ENCODE results near the gene ITPRIPL2.

Gene ITPRIPL2

DNA sequence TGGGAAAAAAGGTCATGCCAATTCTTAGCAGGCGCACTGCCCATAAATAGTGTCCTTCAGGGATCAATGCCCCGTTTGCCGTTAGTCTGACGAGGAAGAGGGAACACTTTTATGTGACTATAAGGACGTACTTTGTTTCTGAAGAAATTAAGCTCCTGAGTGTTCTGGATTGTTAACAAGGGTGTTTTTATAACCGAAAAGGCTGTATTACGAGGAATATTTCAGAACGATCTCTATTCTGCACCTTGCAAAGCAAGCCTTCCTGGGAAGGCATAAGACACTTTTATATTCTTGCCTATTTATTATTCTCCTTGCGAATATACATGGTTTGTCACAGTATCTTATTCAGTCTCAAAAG is 29.8 kb downstream of the ITPRIPL2 start:
- no peak for DNase-seq

DNA sequence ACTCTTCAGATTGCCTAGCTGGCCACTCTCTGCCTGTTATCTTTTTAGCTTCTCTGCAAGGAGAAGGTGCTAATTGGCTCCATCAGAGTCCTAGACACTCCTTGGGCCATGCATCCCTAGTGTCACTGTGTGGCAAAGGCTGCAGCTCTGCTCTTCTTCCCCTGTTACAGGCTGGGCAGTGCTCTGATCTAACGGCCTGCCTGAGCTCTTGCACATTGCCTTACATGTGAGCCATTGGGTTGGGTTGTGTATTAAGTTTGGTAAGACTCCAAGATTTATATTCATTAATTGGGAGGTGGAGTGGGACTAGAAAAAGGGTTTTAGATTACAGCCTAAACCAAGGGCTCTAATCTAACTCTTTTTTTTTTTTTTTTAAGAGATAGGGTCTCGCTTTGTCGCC is 31.2 kb downstream of the ITPRIPL2 start:
- DNase-seq: no peak

DNA sequence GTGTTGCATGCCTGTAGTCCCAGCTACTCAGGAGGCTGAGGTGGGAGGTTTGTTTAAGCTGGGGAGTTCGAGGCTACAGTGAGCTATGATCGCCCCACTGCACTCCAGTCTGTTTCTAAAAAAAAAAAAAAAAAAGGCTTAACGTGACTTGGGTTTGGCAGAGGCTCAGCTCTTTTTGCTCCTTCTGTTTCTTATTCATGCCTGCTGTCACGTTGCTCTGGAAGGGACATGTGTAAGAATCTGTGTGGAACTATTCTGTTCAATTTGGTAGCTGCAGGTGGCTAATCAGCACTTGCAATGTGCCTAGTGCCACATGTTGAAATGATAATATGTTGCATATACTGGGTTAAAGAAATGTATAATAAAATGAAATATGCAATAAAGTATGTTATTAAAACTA is 33.4 kb downstream of the ITPRIPL2 start:
- no peak for DNase-seq

DNA sequence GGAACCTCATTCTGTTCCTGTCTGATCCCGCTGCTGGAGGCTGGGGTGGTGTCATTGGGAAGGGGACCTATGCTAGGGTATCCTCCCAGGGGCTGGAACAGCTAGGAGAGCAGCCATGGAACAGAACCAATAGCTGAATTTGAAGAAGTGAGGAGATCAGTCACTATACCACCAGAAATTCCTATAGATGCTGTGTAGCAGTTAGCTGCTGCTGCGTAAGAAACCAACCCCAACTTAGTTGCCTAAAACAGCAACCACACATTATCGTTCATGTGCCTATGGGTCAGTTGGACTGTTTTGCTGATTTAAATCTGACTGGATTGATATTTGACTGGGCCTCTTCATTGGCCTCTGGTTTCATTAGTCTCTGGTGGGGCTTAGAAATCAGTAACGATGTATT is 33.9 kb downstream of the ITPRIPL2 start:
- DNase-seq: no peak

DNA sequence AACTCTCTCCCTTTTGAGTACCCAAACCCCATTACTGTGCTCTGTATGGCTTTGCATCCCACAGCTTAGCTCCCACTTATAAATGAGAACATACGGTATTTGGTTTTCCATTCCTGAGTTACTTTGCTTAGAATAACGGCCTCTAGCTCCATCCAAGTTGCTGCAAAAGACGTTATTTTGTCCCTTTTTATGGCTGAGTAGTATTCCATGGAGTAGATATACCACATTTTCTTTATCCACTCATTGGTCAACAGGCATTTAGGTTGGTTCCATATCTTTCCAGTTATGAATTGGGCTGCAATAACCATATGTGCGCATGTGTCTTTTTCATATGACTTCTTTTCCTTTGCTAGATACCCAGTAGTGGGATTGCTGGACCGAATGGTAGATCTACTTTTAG is 34.4 kb downstream of the ITPRIPL2 start:
- no peak for DNase-seq

DNA sequence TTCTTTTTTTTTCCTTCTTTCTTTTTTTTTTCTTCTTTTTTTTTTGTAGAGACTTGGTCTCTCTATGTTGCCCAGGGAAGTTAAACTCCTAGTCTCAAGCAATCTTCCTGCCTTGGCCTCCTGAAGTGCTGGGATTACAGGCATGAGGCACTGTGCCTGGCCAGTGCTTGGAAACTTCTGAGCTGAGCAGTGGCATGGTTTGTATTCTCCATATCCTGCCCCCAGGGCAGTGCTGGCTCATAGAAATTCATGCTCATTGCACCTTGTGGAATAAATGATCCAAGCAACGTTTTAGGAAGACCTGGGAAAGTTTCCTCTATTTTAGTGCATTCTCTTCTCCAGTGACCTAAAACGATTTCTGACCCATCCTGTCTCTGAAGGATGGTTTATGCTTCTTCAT is 37.5 kb downstream of the ITPRIPL2 start:
- DNase-seq: no peak

DNA sequence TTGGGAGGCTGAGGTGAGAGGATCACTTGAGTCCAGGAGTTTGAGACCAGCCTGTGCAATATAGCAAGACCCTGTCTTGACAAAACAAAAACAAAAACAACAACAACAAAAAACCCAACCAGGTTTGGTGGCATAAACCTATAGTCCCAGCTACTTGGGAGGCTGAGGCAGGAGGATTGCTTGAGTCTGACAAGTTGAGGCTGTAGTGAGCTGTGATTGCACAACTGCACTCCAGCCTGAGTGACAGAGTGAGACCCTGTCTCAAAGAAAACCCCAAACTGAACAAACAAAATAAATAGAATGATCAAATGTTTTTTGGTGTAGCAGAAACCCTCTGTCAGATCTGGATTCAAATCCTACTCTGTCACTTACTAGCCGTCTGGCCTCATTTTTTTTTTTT is 38.3 kb downstream of the ITPRIPL2 start:
- no peak for DNase-seq

DNA sequence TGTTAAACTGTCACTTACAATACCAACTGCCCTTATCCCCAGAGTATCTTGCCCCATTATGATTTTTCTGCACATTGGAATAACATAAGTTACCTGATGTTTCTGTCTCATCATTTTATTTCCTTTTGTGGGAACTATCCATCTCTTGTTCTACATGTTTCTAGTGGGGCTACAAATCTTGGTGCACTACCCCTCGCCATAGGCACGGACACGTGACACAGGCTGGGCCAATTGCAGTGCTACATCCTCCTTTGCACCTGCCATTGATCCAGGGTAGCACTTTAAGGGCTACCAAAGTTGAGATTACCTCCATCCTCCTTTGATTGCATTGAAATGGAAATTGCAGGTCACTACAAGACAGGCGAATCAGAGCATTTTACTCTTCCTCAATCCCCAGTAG is 40.1 kb downstream of the ITPRIPL2 start:
- peak in 1 of 5 experiments; percentile 10 for DNase-seq

DNA sequence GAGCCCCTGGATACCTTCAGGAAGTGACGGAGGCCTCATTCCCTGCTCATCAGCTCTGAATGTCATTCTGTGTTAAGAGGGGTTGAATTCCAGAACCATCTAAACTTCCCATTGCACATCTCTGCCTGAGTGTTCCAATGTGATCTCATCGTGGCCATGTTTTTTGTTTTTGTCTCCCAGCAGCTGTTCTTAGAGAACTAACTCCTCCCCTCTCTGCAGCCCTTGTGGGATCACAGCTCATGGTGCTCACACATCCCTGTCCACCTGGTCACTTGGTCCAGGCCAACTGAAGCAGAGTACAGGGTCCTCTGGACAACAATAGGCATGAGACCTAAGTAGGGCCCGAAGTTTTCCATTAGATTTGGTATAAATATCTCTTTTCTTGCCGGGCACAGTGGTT is 48.3 kb downstream of the ITPRIPL2 start:
- DNase-seq: no peak

DNA sequence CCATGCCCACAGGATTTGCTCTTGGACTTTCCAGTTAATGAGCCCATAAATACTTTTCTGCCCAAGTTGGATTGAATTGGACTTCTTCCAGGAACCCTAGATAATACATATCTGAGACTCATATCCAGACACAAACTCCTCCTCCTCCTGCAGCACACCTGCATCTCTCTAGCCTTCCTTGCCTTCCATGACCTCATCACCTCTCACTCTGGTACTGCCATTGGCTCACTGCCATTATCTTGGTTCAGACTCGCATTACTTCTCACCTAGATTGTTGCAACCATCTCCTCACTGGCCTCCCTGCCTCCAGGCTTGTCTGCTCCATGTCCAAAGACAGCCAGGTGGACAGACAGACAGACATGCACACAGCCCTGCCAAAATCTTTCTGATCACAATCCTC is 49.5 kb downstream of the ITPRIPL2 start:
- no peak for DNase-seq

DNA sequence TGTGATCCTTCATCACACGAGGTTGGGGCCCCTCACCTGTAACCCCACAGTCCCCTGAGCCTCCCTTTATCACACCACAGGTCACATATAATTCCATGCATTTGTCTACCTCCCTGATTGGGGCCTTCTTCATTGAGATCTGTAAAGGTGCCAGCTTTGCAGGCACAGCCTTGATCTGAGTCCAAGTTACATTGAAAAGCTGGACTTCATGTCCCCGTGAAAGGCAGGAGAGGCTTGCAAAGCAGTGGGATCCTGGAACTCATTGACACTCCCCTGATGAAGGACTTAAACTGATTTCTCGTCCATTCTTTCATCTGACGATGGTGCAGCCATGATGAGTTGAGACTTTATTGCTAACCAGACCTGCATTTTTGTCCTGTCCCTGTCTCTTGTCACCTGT is 50.5 kb downstream of the ITPRIPL2 start:
- no peak for DNase-seq

DNA sequence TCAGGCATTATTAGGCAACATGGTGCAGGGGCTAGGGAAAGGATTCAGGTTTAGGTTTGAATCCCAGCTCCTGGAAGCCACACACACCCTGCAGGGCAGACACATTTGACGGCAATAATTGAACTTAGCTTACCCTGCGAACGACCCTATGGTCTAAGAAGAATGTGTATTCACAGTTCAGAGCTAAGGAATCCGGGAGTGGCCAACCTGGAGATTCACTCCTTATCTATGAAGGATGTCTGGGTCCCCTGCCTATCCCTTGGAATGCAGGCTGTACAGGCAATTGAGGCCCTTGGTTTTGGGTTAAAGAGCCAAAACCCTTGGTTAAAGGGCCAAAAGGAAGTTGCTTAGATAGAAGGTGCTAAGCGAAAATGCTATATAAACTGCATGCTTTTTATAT is 51.3 kb downstream of the ITPRIPL2 start:
- no peak for DNase-seq

DNA sequence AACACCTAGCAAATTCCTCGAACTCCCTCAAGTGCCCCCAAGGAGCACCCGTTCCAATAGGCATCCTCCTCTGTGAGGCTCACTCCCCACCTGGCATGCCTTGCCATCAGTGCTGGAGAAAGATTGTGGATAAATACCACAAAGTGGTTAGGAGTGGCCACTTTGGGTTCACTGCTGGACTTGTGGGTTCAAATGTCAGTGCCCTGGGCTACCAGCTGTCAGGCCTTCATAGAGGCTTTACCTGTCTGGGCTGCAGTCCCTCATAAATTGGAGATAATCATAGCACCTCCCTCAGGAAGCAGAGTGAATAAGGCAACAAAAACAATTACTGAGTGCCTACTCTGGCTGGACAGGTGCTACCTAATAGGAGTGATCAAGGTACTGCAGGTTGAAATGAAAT is 52.7 kb downstream of the ITPRIPL2 start:
- no peak for DNase-seq

DNA sequence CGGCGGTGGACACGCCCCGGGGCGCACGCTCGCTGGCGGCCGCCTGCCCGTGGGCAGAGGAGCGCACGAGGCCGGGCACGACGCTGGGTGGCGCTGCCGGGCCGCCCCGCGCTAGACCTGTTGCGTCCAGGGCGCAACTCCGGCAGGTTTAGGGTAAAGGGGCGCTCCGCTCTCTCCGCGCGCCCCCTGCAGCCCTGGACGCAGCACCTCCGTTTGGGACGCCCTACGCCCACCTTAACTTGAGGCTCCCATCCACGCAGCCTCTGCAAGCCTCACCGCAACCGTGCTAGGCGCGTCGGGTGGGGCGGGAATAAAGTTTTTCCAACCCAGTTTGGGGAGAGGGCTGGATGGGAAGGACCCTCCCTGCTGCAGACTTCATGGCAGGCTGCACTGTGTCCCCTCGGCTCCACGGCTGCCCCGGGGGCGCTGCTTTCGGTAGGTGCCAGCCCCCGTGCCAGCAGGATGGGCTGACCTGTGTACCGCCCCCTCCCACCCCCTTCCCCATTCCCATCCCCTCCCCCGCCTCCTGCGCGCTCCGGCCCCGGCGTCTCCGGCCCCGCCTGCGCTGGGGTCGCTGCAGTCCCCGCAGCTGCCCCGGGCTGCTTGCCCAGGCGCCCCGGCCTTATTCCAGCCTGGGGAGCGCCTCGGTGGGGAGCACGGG is 54.1 kb downstream of the ITPRIPL2 start, which contains the start of gene SYT17:
Gene SYT17, plus strand, starts transcription at position 531 of the 661 bp plus-strand sequence. CDS start 407 bp downstream, outside the sequence.
- peak in 2 of 5 experiments; percentile 8 to 65 for DNase-seq

DNA sequence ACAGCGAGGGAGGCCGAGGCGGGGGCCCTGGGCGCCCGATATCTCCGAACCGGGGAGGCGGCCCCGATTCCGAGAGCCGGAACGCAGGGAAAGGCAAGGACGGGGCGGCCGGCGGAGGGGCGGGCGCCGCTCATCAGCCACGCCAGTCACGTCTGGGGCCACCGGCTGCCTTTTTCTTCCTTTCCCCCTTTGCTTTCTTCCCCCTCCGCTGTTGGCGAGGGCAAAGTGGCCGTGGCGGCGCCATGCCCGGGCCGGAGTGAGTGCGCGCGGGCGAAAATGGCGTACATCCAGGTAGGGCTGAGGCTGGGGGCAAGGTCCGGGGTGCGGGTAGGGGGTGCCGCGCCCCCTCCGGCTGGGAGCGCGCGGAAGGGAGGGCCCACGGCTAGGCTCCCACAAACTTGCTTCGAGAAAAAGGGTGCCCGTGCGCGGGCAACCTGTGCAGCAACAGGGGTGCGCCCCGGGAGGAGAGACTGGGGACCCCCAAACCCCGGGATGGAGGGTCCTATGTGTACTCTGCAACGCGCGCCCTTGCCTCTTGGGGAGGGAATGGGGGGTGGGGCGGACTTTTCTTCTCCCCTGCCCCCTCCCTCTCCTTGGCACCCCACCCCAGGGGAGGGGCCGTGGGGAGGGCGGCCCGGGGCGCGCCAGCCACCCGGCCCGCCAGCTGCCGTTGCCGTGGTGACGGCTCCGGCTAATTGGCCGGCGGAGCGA is 54.8 kb downstream of the ITPRIPL2 start:
- DNase-seq: no peak

DNA sequence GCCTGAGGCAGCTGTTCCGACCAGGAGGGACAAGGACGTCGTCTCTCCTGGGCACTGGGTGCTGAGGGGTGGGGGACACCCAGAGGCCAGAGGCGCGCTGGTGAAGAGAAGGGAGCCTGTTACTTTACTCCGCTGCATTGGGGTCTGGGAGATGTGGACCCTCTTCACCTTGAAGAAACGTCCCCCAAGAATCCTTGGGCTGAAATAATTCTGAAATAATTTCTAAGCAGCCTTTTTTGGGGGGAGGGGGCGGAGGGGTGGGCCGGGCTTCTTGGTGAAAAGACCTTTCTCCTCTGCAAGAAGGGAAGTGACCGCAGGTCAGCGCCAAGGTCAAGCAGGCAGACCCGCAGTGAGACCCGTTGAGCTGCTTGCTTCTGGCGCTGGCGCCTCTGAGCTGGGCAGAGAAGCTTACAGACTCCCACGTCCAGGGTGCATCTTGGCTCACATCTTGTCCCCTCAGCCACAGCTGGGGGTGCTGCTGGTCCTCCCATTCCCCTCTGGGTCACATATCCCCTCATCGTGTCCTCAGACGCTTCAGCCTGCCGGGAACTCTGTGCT is 55.4 kb downstream of the ITPRIPL2 start:
- DNase-seq: no peak

DNA sequence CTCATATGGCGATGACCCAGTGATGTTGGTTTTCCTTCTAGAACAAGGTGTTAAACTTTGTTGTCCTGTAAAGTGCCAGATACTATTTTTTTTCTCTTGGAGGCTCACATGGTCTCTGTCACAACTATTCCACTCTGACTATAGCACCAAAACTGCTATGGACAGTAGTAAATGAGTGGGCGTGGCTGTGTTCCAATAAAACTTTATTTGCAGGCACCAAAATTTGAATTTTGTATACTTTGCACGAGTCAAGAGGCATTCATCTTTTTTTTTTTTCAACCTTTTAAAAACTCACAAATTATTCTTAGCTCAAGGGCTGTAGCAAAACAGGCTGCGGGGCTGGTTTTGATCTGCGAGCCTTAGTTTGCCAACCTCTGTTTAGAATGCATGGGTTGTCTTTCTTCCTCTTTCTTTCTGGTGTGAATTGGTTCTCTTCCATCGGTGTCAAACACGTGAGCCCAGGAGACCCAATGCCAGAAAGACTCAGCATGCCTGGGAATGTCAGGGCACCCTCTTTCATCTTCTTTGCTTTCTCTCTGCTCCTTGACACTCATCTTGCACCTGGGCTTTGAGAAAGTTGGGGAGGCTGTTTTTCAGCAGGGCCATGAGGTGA is 56.4 kb downstream of the ITPRIPL2 start:
- no peak for DNase-seq
